AG04450 (cell line): Measurements from ENCODE around the gene PPT2. TPM values are rescaled to one million over a fixed set of nuclear protein-coding genes. Genes with fewer than 3 reads are reported as not detected.

Source experiments
- CTCF ChIA-PET: fragments of 300-600, 350-600 bp; formaldehyde crosslinking; extraction: SDS; loops from one replicate; lab custom pipeline; 2022; ENCODE audit warnings: antibody characterized with exemption, inconsistent platforms; lab: Charles Lee
- POLR2A ChIA-PET: fragments of 350-600 bp; formaldehyde crosslinking; extraction: SDS; loops from one replicate; lab custom pipeline; 2021; ENCODE audit warnings: antibody characterized with exemption, inconsistent platforms; lab: Yijun Ruan, JAX
- DNase-seq: peaks from one replicate; pipeline ENCODE4 v3.0.0-alpha.2; 2011; ENCODE audit warnings: low read depth, low spot score
- H3K27ac ChIP-seq: one replicate; pipeline ENCODE4 v1.5.1; 2012; ENCODE audit warnings: low read depth, low read length, control low read depth
- H3K27me3 ChIP-seq: one replicate; pipeline ENCODE4 v1.6.0; 2012; ENCODE audit warnings: low read length; ENCODE audit not compliant: control insufficient read depth, insufficient read depth
- H3K4me3 ChIP-seq: 2 replicates; pipeline ENCODE4 v1.5.1; 2011; ENCODE audit warnings: mild to moderate bottlenecking, low read depth, low read length, control low read depth
- H3K9me3 ChIP-seq: 2 replicates; pipeline ENCODE4 v1.5.1; 2012; ENCODE audit warnings: low read length; ENCODE audit not compliant: control insufficient read depth, insufficient read depth
- CTCF ChIP-seq: IDR thresholded peaks from 2 replicates; pipeline ENCODE4 v1.5.1; 2011; ENCODE audit warnings: low read depth, low read length, control low read depth, inconsistent platforms
- polyA plus RNA-seq: library from polyadenylated mRNA; depleted of rRNA; stranded (reverse); fragments of >200 nt; gene quantifications from 2 replicates; pipeline ENCODE4 v1.2.3, GENCODE V29; 2011

Gene PPT2
- polyA plus RNA-seq, 1 experiment: 12.6 TPM

GRCh38 chr6:32167761-32168262 is 13.9 kb downstream of the PPT2 start:
- DNase-seq: no peak
- POLR2A ChIA-PET: no interaction called here
- CTCF ChIA-PET: no interaction called here
- H3K27me3 ChIP-seq: no peaks in the 10 kb centered on the region
- H3K9me3 ChIP-seq: no peaks in the 10 kb centered on the region
- peak overlapping the region; percentile 11 for H3K27ac ChIP-seq
- no peak for TF ChIP-seq CTCF
- H3K4me3 ChIP-seq: no peak overlapping the region

GRCh38 chr6:32168350-32168749 is 14.4 kb downstream of the PPT2 start:
- no peak overlapping the region for H3K4me3 ChIP-seq
- TF ChIP-seq CTCF: no peak
- CTCF ChIA-PET: no interaction called here
- no peak for DNase-seq
- peak overlapping the region; percentile 11 for H3K27ac ChIP-seq
- POLR2A ChIA-PET: interaction anchor here (0.6 kb wide), 1 partner anchor 1343 kb away, joined by 5 read pairs; no protein-coding TSS in a partner anchor
- no peaks in the 10 kb centered on the region for H3K27me3 ChIP-seq
- H3K9me3 ChIP-seq: no peaks in the 10 kb centered on the region

GRCh38 chr6:32168807-32169591 is 15.1 kb downstream of the PPT2 start:
- no peak for TF ChIP-seq CTCF
- Histone ChIP-seq H3K27ac (no peak overlapping the region), H3K27me3 (no peaks in the 10 kb centered on the region), H3K9me3 (no peaks in the 10 kb centered on the region), H3K4me3 (no peak overlapping the region)
- POLR2A ChIA-PET: interaction anchor here (0.6 kb wide), 1 partner anchor 1343 kb away, joined by 5 read pairs; no protein-coding TSS in a partner anchor
- no peak for DNase-seq
- CTCF ChIA-PET: interaction anchor here (1.6 kb wide), 1 partner anchor 50 kb away, joined by 4 read pairs; no protein-coding TSS in a partner anchor

GRCh38 chr6:32170294-32170693 is 16.4 kb downstream of the PPT2 start:
- POLR2A ChIA-PET: no interaction called here

More at GRCh38 chr6:32170294-32170693, 16.4 kb downstream of the PPT2 start:
- Histone ChIP-seq H3K27me3 (no peaks in the 10 kb centered on the region), H3K4me3 (no peak overlapping the region), H3K27ac (no peak overlapping the region), H3K9me3 (no peaks in the 10 kb centered on the region)
- no peak for DNase-seq
- no peak for TF ChIP-seq CTCF
- CTCF ChIA-PET: interaction anchor here (1.6 kb wide), 1 partner anchor 52 kb away, joined by 4 read pairs; no protein-coding TSS in a partner anchor
